ENCODE measurements around the gene HSPB8.

DNA sequence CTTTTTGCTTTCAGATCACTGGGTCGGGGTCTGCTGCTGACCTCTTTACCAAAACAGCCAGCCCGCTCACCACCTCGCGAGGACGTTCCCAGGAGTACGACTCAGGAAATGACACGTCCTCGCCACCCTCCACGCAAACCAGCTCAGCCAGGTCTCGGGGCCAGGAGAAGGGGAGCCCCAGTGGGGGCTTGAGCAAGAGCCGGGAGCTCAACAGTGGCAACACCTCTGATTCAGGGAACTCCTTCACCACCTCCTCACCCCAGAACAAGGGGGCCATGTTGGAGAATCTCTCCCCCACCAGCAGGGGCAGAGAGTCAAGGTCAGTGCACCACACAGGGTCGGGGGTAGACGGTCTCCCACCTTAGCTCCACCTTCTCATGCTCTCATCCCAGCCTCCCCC, 33.4 kb upstream of the HSPB8 start:
- TF ChIP-seq EZH2 (IDR thresholded peaks at IDR 0.05; ENCODE audit: borderline replicate concordance, low read length): no peak
- TF ChIP-seq, protein P1, sequence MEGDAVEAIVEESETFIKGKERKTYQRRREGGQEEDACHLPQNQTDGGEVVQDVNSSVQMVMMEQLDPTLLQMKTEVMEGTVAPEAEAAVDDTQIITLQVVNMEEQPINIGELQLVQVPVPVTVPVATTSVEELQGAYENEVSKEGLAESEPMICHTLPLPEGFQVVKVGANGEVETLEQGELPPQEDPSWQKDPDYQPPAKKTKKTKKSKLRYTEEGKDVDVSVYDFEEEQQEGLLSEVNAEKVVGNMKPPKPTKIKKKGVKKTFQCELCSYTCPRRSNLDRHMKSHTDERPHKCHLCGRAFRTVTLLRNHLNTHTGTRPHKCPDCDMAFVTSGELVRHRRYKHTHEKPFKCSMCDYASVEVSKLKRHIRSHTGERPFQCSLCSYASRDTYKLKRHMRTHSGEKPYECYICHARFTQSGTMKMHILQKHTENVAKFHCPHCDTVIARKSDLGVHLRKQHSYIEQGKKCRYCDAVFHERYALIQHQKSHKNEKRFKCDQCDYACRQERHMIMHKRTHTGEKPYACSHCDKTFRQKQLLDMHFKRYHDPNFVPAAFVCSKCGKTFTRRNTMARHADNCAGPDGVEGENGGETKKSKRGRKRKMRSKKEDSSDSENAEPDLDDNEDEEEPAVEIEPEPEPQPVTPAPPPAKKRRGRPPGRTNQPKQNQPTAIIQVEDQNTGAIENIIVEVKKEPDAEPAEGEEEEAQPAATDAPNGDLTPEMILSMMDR (conservative IDR thresholded peaks at IDR 0.05 in 1 of 2, IDR thresholded peaks at IDR 0.05 in 1 of 2; ENCODE audit: extremely low read depth in 1 of 2, insufficient read depth in 1 of 2, low read depth in 1 of 2, low read length in 2 of 2): no peak
